Right ventricle myocardium superior (tissue), 1 donor: ENCODE results near the gene EP400. TPM values are rescaled to one million over a fixed set of nuclear protein-coding genes. Genes with fewer than 3 reads are reported as not detected.
"Not testable (repeated sequence)": the region's sequence is repeated elsewhere in the genome, so short reads cannot be mapped to it uniquely, and the experiment has no call there.

Source experiments
- ATAC-seq: fragments of 200-7000 bp; cut with Tn5 transposase; one replicate; pipeline ENCODE4 v1.9.1; 2020; ENCODE audit warnings: mild to moderate bottlenecking; ENCODE audit not compliant: poor library complexity
- DNase-seq: peaks from one replicate; pipeline ENCODE4 v3.0.0-alpha.2; 2020
- intact Hi-C: fragments of 100-400 bp; cut with DNase I; formaldehyde crosslinking; loops from one replicate; pipeline ENCODE4 v1.11.2; 2022
- total RNA-seq: library from RNA; stranded (reverse); fragmentation: NEBNext Ultra II Directional; extraction: Animal tissue kit (Norgen Biotek cat#: 25700); gene quantifications from one replicate; pipeline ENCODE4 v1.2.1, GENCODE V29; 2021
- donor health status: DM: no; HTN: yes; CAD: no; lungs with severe emphysema.

Gene EP400
- total RNA-seq, 1 donor from 2014 or later: 12.3 TPM

GRCh38 chr12:131975228-131975627, 25.5 kb downstream of the EP400 start:
- ATAC-seq (no peak), DNase-seq (no peak)
- intact Hi-C loops: no loop called here

DNA sequence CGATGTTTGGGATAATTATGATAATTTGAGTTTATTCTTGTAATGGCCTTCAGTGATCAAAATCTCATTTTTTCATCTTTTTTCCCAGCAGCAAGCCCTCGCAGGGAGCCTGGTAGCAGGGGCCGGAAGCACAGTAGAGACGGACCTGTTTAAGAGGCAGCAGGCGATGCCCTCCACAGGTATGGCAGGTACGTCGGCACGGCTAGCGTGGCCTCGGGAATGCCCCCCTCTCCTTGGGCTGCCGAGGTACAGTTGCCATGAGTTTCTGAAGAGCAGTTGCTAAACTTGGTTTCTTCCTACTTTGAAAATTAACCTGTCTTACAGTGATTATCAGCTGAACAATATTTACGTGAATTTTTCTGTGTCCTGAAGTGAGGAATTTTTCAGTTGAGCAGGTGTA, 29.9 kb downstream of the EP400 start:
- intact Hi-C loops: no loop called here
- no peak for DNase-seq
- no peak for ATAC-seq

DNA sequence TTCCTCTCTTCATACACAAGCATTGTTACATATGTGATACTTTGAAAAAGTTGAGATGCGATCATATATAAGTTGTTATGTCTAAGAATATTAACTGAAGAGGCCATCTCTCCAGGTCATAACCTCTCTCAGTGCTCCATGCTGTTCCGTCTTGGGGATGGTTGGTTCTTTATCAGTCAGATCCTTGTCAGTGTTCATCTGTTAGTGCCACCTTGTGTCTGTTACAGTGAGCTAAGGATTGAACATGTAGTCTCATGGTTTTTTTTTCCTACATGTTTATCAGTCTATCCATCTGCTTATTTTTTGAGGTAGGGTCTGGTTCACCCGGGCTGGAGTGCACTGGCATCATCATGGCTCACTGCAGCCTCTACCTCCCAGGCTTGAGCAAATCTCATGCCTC, 30.5 kb downstream of the EP400 start:
- ATAC-seq: no peak
- intact Hi-C loops: no loop called here
- DNase-seq: no peak

- intact Hi-C loops: no loop called here
- ATAC-seq (no peak), DNase-seq (no peak)
Observed at GRCh38 chr12:131981388-131981787, 31.6 kb downstream of the EP400 start.

DNA sequence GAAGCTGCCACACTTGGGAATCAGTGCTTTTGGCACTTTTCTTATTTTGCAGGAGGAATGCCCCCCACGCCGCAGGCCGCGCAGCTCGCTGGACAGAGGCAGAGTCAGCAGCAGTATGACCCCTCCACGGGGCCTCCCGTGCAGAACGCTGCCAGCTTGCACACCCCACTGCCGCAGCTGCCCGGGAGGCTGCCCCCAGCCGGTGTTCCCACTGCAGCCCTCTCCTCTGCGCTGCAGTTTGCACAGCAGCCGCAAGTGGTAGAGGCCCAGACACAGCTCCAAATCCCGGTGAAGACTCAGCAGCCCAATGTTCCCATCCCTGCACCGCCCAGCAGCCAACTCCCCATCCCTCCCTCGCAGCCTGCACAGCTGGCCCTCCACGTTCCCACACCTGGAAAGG, 32.3 kb downstream of the EP400 start:
- intact Hi-C loops: no loop called here
- no peak for DNase-seq
- no peak for ATAC-seq

- intact Hi-C loops: no loop called here
- ATAC-seq (no peak), DNase-seq (no peak)
Observed at GRCh38 chr12:131983026-131983425, 33.3 kb downstream of the EP400 start.

- DNase-seq: no peak
- no peak for ATAC-seq
- intact Hi-C loops: no loop called here
Observed at GRCh38 chr12:131983554-131983953, 33.8 kb downstream of the EP400 start.

GRCh38 chr12:131984334-131984733, 34.6 kb downstream of the EP400 start:
- intact Hi-C loops: no loop called here
- DNase-seq: no peak
- ATAC-seq: no peak

GRCh38 chr12:131985510-131985875, 35.8 kb downstream of the EP400 start:
- intact Hi-C loops, DNase-seq: not testable (repeated sequence)

DNA sequence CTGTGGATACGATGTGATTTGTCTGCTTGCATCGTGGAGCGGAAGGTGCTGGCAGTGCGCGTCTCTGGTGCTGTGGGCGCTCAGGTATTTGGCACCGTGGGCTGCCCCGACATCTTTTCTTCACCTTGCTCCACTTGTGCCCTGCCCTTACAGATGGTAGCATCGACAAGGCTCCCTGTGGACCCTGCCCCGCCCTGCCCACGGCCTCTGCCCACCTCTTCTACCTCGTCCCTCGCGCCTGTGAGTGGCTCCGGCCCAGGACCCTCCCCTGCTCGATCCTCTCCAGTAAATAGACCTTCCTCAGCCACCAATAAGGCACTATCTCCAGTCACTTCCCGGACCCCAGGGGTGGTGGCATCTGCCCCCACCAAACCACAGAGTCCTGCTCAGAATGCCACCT, 36.6 kb downstream of the EP400 start:
- ATAC-seq: no peak

More at GRCh38 chr12:131985510-131985875, 35.8 kb downstream of the EP400 start:
- peak; percentile 25 for ATAC-seq

DNA sequence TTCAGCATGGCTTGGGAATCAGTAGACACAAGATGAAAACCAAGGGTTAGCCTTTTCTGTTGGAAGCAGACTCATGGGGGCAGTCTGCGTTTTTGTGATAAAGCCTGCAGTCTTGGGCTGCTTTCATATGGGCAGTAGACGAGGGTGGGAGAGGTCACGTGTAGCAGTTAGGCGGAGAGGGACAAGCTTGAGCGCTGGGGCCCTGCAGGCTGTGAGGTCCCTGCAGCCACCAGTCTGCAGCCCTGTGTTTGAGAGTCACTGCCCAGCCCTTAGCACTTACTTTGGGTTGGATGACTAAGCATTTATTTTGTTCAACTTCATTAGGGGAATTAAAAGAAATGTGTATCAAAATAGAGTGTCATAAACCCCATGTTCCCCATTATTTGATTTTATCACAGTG, 37.2 kb downstream of the EP400 start:
- DNase-seq (no peak), ATAC-seq (no peak)
- intact Hi-C loops: no loop called here

More for the DNA sequence above, 36.6 kb downstream of the EP400 start:
- intact Hi-C loops: no loop called here
- DNase-seq: no peak

- intact Hi-C loops: no loop called here
- ATAC-seq: no peak
- DNase-seq: no peak
Observed at GRCh38 chr12:131987552-131987951, 37.8 kb downstream of the EP400 start.

GRCh38 chr12:131988054-131988796, 38.5 kb downstream of the EP400 start:
- peak; percentile 52 for ATAC-seq
- intact Hi-C loops: no loop called here
- no peak for DNase-seq

DNA sequence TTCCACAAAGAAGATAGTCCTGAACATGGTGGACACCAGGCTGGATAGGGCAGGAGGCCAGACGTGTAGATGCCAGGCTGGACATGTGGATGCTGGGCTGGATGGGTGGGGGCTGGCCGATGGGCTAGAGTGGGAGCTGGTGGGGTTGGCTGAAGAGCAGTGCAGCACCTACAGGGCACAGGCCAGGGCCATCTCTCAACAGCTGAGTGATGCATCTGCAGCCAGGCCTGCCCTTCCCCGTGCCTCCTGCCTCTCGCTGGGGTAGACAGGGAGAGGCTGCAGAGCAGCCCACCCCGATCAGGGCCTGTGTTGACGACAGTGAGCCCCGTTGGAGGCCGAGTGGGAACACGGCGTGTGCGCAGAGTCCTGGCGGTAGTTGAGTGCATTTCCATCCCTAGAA, 39.3 kb downstream of the EP400 start:
- ATAC-seq (no peak), DNase-seq (no peak)
- intact Hi-C loops: no loop called here

DNA sequence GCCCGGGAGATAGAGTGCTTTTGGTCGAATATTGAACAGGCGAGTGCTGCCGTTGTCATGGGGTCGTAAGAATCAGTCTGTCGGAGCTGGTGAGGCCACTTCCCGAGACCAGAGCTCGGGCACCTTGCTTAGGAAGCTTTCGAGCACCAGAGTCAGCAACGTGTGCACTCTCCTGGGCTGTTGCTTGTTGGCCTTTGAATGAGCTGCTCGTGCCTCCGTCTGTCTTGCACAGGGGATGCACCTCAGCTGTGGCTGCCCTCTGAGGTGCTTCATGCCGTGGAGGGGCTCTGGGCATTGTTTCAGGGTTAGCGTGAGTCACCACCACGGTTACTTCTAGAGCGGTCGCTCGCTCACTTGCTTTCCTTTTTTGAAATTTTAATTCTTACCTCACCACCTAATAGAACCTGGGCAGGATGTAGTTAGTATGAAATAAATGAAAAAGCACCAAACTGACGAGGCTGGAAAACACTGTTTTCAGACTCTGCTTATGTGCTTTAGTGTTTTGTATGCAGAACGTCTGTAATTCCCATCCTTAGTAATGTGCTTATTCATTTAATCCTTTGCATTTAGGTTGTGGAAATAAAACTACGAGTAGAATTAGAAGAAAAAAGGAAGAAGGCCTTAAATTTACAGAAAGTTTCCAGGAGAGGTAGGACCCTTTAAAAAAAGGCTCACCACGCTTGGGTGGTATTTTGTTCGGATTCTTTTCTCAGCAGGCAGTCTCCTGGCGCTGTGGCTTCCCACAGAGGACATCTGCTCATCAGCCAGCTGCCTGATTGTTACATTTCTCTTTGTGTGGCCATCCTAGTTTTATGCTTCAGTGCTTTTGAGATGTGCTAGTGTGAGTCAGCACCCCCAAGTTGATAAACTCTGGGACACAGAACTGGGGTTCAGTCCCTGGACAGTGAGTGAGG, 40.6 kb downstream of the EP400 start:
- ATAC-seq (no peak), DNase-seq (no peak)
- intact Hi-C loops: no loop called here

DNA sequence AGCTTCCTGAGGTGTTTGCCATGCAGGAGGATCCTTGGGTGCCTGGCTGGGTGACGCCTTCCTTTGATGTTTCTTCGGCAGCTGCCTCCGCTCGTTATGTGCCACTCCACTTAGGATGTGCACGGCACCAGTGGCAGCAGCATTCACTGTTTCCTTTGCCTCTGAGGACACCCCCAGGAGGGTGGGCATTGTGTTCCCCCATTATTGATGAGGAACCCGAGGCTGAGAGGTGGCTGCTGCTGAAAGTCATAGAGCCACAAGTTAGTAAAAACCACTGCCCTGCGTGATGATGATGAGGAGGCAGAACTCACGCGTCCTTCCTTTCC, 41.2 kb downstream of the EP400 start:
- intact Hi-C loops: no loop called here
- ATAC-seq: no peak
- DNase-seq: no peak

GRCh38 chr12:131991816-131992430, 42.2 kb downstream of the EP400 start:
- no peak for DNase-seq
- intact Hi-C loops: no loop called here
- ATAC-seq: no peak

- intact Hi-C loops: no loop called here
Observed at GRCh38 chr12:131994589-131994988, 44.8 kb downstream of the EP400 start.

GRCh38 chr12:132000286-132000872, 50.6 kb downstream of the EP400 start:
- ATAC-seq (no peak), DNase-seq (no peak)
- intact Hi-C loops: loop anchor here (10.0 kb wide), 1 partner anchor 386 kb away; no protein-coding TSS in a partner anchor

More at GRCh38 chr12:131994589-131994988, 44.8 kb downstream of the EP400 start:
- DNase-seq: no peak
- ATAC-seq: no peak
